GM12878 (cell line): Measurements from ENCODE around the gene SFI1. TPM values are rescaled to one million over a fixed set of nuclear protein-coding genes. Genes with fewer than 3 reads are reported as not detected.

Source experiments
- ATAC-seq: fragments of 200-7000 bp; cut with Tn5 transposase; 3 replicates; pipeline ENCODE4 v1.9.1; 2020; ENCODE audit warnings: mild to moderate bottlenecking, moderate library complexity
- BruUV-seq: library from RNA; stranded (reverse); fragments of 400-500 nt; replicated peaks from 2 replicates; lab custom pipeline; 2021; lab: Mats Ljungman, UMichigan
- CTCF ChIA-PET: fragments of 300-600 bp; sonication (Branson Sonifier 250); formaldehyde crosslinking; extraction: SDS; loops from one replicate; lab custom pipeline; 2021; ENCODE audit warnings: inconsistent platforms; lab: Yijun Ruan, JAX
- POLR2A ChIA-PET: fragments of 350-600 bp; formaldehyde crosslinking; extraction: SDS; loops from one replicate; lab custom pipeline; 2021; ENCODE audit warnings: inconsistent platforms; lab: Charles Lee
- RAD21 ChIA-PET: fragments of 300-600 bp; sonication (Branson Sonifier 250); formaldehyde crosslinking; loops from one replicate; lab custom pipeline; 2023; ENCODE audit warnings: antibody characterized with exemption; ENCODE audit not compliant: unreplicated experiment; lab: Charles Lee
- SMC1A ChIA-PET: fragments of 300-600 bp; sonication (Branson Sonifier 250); formaldehyde crosslinking; loops from one replicate; lab custom pipeline; 2023; ENCODE audit not compliant: unreplicated experiment, uncharacterized antibody; lab: Charles Lee
- DNase-seq: peaks from one replicate; pipeline ENCODE4 v3.0.0-alpha.2; 2011; ENCODE audit warnings: low read depth, low spot score
- FAIRE-seq: peaks from 3 replicates; lab custom pipeline; 2011; peaks lifted over from hg19 to GRCh38; lab: Jason Lieb, UNC
- H2AFZ ChIP-seq: 2 replicates; pipeline ENCODE4 v1.6.0; 2011; ENCODE audit warnings: low read depth, low read length, control low read depth; ENCODE audit not compliant: control insufficient read depth
- H3K27ac ChIP-seq: 2 replicates; pipeline ENCODE4 v1.5.1; 2011; ENCODE audit warnings: control low read depth; ENCODE audit not compliant: control insufficient read depth, insufficient read depth
- H3K27me3 ChIP-seq, 2 experiments: replicated peaks in 1 of 2; 2 replicates each; pipeline versions ENCODE4 v1.6.0 to v1.6.1; 2011; ENCODE audit warnings: low read length in 1 of 2; ENCODE audit not compliant: control insufficient read depth in 2 of 2, insufficient read depth in 2 of 2
- H3K36me3 ChIP-seq, 2 experiments: 2 replicates each; pipeline ENCODE4 v1.5.1; 2011; ENCODE audit warnings: low read length in 1 of 2; ENCODE audit not compliant: control insufficient read depth in 2 of 2, insufficient read depth in 2 of 2
- H3K4me1 ChIP-seq: 2 replicates; pipeline ENCODE4 v1.6.1; 2011; ENCODE audit warnings: mild to moderate bottlenecking, low read length, moderate library complexity, mixed read lengths; ENCODE audit not compliant: control insufficient read depth, insufficient read depth
- H3K4me2 ChIP-seq: 2 replicates; pipeline ENCODE4 v1.6.0; 2011; ENCODE audit warnings: control low read depth; ENCODE audit not compliant: control insufficient read depth, insufficient read depth
- H3K4me3 ChIP-seq: fragments of 200-600 bp; sonication (generic); 2 replicates; pipeline ENCODE4 v1.5.1; 2016
- H3K79me2 ChIP-seq: 2 replicates; pipeline ENCODE4 v1.6.0; 2011; ENCODE audit warnings: low read length; ENCODE audit not compliant: control insufficient read depth, insufficient read depth
- H3K9ac ChIP-seq: 2 replicates; pipeline ENCODE4 v1.8.0; 2011; ENCODE audit warnings: low read length, control low read depth, mixed read lengths; ENCODE audit not compliant: control insufficient read depth, insufficient read depth
- H3K9me3 ChIP-seq: replicated peaks from 3 replicates; pipeline ENCODE4 v1.5.1; 2011; ENCODE audit warnings: mild to moderate bottlenecking, low read length; ENCODE audit not compliant: control insufficient read depth, insufficient read depth
- H4K20me1 ChIP-seq: 2 replicates; pipeline ENCODE4 v1.6.0; 2011; ENCODE audit not compliant: control insufficient read depth, insufficient read depth
- BCL3 ChIP-seq: IDR thresholded peaks from 2 replicates; pipeline ENCODE4 v1.6.1; 2011; ENCODE audit warnings: borderline replicate concordance, low read depth, mild to moderate bottlenecking, moderate library complexity, low read length; ENCODE audit not compliant: insufficient read depth, poor library complexity, severe bottlenecking
- BCLAF1 ChIP-seq: fragments of 450-650 bp; IDR thresholded peaks from 2 replicates; pipeline ENCODE4 v1.6.1; 2017; ENCODE audit warnings: antibody characterized with exemption, mild to moderate bottlenecking, moderate library complexity
- CBX3 ChIP-seq: fragments of 200-600 bp; sonication (generic); IDR thresholded peaks from 2 replicates; pipeline ENCODE4 v1.6.1; 2016; ENCODE audit warnings: low read depth, borderline replicate concordance
- CBX5 ChIP-seq: sonication (generic); IDR thresholded peaks from 2 replicates; pipeline ENCODE4 v1.6.1; 2016; ENCODE audit warnings: low read depth, moderate library complexity, mild to moderate bottlenecking, inconsistent platforms
- CHD4 ChIP-seq: fragments of 200-600 bp; sonication (generic); IDR thresholded peaks from 2 replicates; pipeline ENCODE4 v1.6.1; 2016; ENCODE audit warnings: mild to moderate bottlenecking
- EP300 ChIP-seq, 2 experiments: fragments of 150-350 bp in 1 of 2; IDR thresholded peaks; 2 replicates each; pipeline ENCODE4 v1.6.1; 2011 to 2012; ENCODE audit warnings: low read depth in 2 of 2, low read length in 2 of 2, borderline replicate concordance in 1 of 2, improper control_type of control experiment in 1 of 2, inconsistent platforms in 1 of 2; ENCODE audit not compliant: control insufficient read depth in 1 of 2
- MLLT1 ChIP-seq: fragments of 450-650 bp; IDR thresholded peaks from 2 replicates; pipeline ENCODE4 v1.6.1; 2016; ENCODE audit warnings: mild to moderate bottlenecking
- NFYB ChIP-seq: IDR thresholded peaks from 2 replicates; pipeline ENCODE4 v1.6.1; 2011; ENCODE audit warnings: low read depth, mild to moderate bottlenecking, low read length, improper control_type of control experiment, moderate library complexity; ENCODE audit not compliant: insufficient read depth
- NR2F1 ChIP-seq: fragments of 450-650 bp; conservative IDR thresholded peaks from 2 replicates; pipeline ENCODE4 v1.6.1; 2017; ENCODE audit warnings: mild to moderate bottlenecking
- NRF1 ChIP-seq: conservative IDR thresholded peaks from 2 replicates; pipeline ENCODE4 v1.6.1; 2011; ENCODE audit warnings: mild to moderate bottlenecking, low read depth, low read length, improper control_type of control experiment
- POLR2AphosphoS2 ChIP-seq: IDR thresholded peaks from 2 replicates; pipeline ENCODE4 v1.6.1; 2011; ENCODE audit warnings: low read depth, mild to moderate bottlenecking, low read length, improper control_type of control experiment, moderate library complexity
- RB1 ChIP-seq: fragments of 450-650 bp; formaldehyde crosslinking; IDR thresholded peaks from 2 replicates; pipeline ENCODE4 v1.6.1; 2017; ENCODE audit warnings: mild to moderate bottlenecking, borderline replicate concordance
- TBL1XR1 ChIP-seq: IDR thresholded peaks from 2 replicates; pipeline ENCODE4 v1.6.1; 2012; ENCODE audit warnings: low read depth, low read length, improper control_type of control experiment
- WGBS: methylation state at CpG from one replicate; pipeline ENCODE4 v1.1.6; 2016; ENCODE audit warnings: low lambda C conversion rate; ENCODE audit not compliant: insufficient replicate concordance, insufficient coverage; ENCODE audit errors: missing lambda C conversion rate; 5-methylcytosine and 5-hydroxymethylcytosine counted together
- in situ Hi-C: fragments of 300-500 bp; cut with MboI; formaldehyde crosslinking; loops from 9 replicates; pipeline ENCODE4 v1.14.3; 2018; ENCODE audit warnings: mixed read lengths
- intact Hi-C: fragments of 100-400 bp; cut with micrococcal nuclease; formaldehyde crosslinking; loops from one replicate; pipeline ENCODE4 v1.14.2; 2022; ENCODE audit not compliant: unreplicated experiment
- polyA plus RNA-seq, 11 experiments: library from polyadenylated mRNA; depleted of rRNA in 4 of 11; unstranded in 6 of 11; stranded (reverse) in 5 of 11; fragments of >200 nt; fragmentation: Nextera tagmentation in 4 of 11; fragmentation: Illumina TruSeq in 1 of 11; extraction: Ambion mirVana in 4 of 11; extraction: Trizol in 1 of 11; gene quantifications; 1 replicate in 1 of 11; 2 replicates in 10 of 11; pipeline versions ENCODE4 v1.2.1 to v1.2.3, GENCODE V29; 2011 to 2016; ENCODE audit warnings: inconsistent platforms in 2 of 11, missing spikeins in 2 of 11, low read depth in 1 of 11
- total RNA-seq, 4 experiments: library from RNA; depleted of rRNA in 3 of 4; stranded (reverse); fragments of >200 nt in 3 of 4; fragmentation: Illumina TruSeq in 1 of 4; extraction: Trizol in 1 of 4; gene quantifications; 2 replicates each; pipeline versions ENCODE4 v1.2.1 to v1.2.3, GENCODE V29; 2013 to 2021

SFI1 gene
- total and polyA plus RNA-seq, 10 of the 15 experiments (the other 5 are each of a cell fraction or from before 2014, with no cell fraction given), result 6.3 to 70.1 (median 30.4) TPM

- no peak for TF ChIP-seq MLLT1
- TF ChIP-seq POLR2AphosphoS2, result no peak
These were observed 7.2 kb upstream of the SFI1 start (continued) for GRCh38 chr22:31488988-31489617.

DNA sequence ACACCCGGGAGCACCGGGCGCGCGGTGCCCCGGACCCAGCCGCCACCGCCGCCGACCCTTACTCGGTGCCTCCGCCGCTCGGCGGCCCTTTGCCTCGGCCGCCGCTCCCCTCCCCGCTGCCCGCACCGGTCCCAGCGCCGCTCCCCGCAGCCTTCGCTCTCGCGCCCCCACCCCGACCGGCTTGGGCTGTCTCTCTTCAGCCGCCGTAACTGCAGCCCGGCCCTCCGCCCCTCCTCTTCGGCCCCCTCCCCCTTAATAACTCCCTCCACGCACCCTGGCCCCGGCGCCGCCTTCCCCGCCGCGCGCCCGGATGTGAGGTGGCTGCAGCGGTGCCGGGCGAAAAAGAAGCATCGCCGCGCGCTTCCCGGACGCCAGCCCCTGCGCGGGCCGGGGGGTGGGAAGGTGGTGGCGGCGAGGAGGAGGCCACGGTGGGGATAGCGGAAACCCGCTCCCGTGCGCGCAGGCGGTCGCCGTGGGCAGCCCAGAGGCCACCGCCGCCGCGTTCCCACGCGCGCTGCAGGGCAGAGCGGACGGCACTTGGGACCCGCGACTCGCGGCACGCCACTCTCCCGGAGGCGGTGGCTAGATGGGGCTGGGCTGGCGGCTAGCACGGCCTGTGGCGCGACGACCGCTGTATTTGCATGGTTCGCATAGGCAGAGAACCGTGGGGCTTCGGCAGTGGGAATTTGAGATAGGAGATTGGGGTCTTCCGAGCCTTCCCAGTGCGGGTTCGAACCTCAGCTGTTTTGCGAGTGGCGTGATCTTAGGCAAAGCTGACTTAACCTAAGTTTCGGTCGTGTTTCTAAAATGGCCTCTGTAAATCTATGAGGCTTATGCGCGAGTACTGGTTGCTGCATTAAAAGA is 6.5 kb upstream of the SFI1 start, which contains the start of gene EIF4ENIF1:
EIF4ENIF1 (minus strand) TSS at position 211 of the 864 bp plus-strand sequence. CDS start 1,124 bp downstream, outside the sequence.
- no peaks in the 10 kb centered on the region for H3K27me3 ChIP-seq
- ChIA-PET POLR2A (interaction anchor here (0.9 to 8.9 kb wide), 8 partner anchors 10 to 143 kb away, joined by 3 to 82 read pairs (median 4); partner anchors contain the start of genes DRG1 and PATZ1), RAD21 (interaction anchor here (1.1 to 2.2 kb wide), 2 partner anchors 47 kb away, joined by 3 to 15 read pairs; no protein-coding TSS in a partner anchor), SMC1A (interaction anchor here (0.6 to 3.4 kb wide), 10 partner anchors 12 to 147 kb away, joined by 3 to 26 read pairs (median 6); no protein-coding TSS in a partner anchor), CTCF (interaction anchor here (0.6 to 2.7 kb wide), 5 partner anchors 38 to 143 kb away, joined by 3 to 13 read pairs (median 8); no protein-coding TSS in a partner anchor)
- peak within 1 kb of the TSS; percentile 98 for H3K9ac ChIP-seq
- peak within 1 kb of the TSS; percentile 99 for H3K27ac ChIP-seq
- H3K79me2 ChIP-seq, result peaks cover 53% of the 10 kb centered on the region
- under 1% methylated on average over 63 of the region's 100 CpGs for WGBS
- no peak for FAIRE-seq
- H3K4me3 ChIP-seq, result peak within 1 kb of the TSS; percentile 88
- ATAC-seq, result peak; percentile 68
- H3K36me3 ChIP-seq, result peaks cover 0 to 15% of the 10 kb centered on the region in 2 experiments; a peak in 2 of 4 replicates
- in situ Hi-C loops (loop anchor here (5.0 kb wide), 1 partner anchor 147 kb away; no protein-coding TSS in a partner anchor), intact Hi-C loops (no loop called here)
- no peak for DNase-seq
- H3K4me2 ChIP-seq, result peak within 1 kb of the TSS; percentile 86
- no peaks in the 10 kb centered on the region for H4K20me1 ChIP-seq
- BruUV-seq, result no TSS peak
- peaks cover 35% of the 10 kb centered on the region for H3K4me1 ChIP-seq
- H3K9me3 ChIP-seq, result no peaks in the 10 kb centered on the region
- H2AFZ ChIP-seq, result peak within 1 kb of the TSS; percentile 68
- TF ChIP-seq RB1, result peak; percentile 96; the same call in 1 of the 2 replicates
- TF ChIP-seq TBL1XR1, result 0 out of 2 replicates have a peak, but pooled peaks have one; percentile 19
- TF ChIP-seq NR2F1, result peak; percentile 55; the same call in 1 of the 2 replicates
- TF ChIP-seq CBX5, result no peak
- no peak for TF ChIP-seq NRF1
- TF ChIP-seq CBX3, result no peak
- no peak for TF ChIP-seq NFYB
- no peak for TF ChIP-seq EP300 (IDR thresholded peaks at IDR 0.05; ENCODE audit: borderline replicate concordance in 1 of 2, control insufficient read depth in 1 of 2, low read depth in 2 of 2, low read length in 2 of 2)
- no peak for TF ChIP-seq CHD4
- no peak; the same call in 1 of the 2 replicates for TF ChIP-seq BCLAF1
- peak; percentile 39 for TF ChIP-seq BCL3
